OCI-LY1 (cell line): ENCODE measurements around the gene RNASE1.

Experiments
- EZH2 ChIP-seq: fragments of 200-600 bp; sonication (generic), shearing (Covaris generic); IDR thresholded peaks from 2 replicates; pipeline ENCODE4 v1.8.0; 2017; ENCODE audit warnings: borderline replicate concordance, mixed run types, mild to moderate bottlenecking, antibody characterized with exemption, low read length, moderate library complexity, mixed read lengths
- TF ChIP-seq, protein P1 (sequence below): fragments of 200-600 bp; sonication (generic), shearing (Covaris generic); IDR thresholded peaks from 2 replicates; pipeline ENCODE4 v1.5.1; 2017; ENCODE audit warnings: mild to moderate bottlenecking, antibody characterized with exemption, low read length, moderate library complexity, mixed read lengths

DNA sequence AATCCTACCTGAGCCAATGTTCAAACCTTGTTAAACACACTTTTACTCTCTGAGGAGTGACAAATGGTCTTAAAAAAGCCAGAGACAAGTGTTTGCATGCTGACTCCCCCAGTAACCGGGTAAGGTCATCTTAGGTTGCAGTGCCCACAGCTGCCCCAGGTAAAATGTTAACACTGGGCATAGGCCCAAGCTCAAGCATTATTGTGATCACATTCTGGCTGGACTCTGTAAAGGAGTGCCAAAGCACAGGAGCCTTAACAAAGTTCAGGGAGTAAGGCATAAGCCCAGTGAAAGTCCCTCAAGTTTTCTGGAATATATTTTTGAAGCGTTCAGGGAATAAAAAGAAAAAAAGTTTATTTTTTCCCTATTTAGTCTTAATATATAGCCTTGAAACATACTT, 48.3 kb downstream of the RNASE1 start:
- TF ChIP-seq, protein P1, sequence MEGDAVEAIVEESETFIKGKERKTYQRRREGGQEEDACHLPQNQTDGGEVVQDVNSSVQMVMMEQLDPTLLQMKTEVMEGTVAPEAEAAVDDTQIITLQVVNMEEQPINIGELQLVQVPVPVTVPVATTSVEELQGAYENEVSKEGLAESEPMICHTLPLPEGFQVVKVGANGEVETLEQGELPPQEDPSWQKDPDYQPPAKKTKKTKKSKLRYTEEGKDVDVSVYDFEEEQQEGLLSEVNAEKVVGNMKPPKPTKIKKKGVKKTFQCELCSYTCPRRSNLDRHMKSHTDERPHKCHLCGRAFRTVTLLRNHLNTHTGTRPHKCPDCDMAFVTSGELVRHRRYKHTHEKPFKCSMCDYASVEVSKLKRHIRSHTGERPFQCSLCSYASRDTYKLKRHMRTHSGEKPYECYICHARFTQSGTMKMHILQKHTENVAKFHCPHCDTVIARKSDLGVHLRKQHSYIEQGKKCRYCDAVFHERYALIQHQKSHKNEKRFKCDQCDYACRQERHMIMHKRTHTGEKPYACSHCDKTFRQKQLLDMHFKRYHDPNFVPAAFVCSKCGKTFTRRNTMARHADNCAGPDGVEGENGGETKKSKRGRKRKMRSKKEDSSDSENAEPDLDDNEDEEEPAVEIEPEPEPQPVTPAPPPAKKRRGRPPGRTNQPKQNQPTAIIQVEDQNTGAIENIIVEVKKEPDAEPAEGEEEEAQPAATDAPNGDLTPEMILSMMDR = no peak
- no peak for TF ChIP-seq EZH2
